ENCODE data around the gene CBLC.
"Not testable (repeated sequence)": the region's sequence is repeated elsewhere in the genome, so short reads cannot be mapped to it uniquely, and the experiment has no call there.

Gene CBLC

DNA sequence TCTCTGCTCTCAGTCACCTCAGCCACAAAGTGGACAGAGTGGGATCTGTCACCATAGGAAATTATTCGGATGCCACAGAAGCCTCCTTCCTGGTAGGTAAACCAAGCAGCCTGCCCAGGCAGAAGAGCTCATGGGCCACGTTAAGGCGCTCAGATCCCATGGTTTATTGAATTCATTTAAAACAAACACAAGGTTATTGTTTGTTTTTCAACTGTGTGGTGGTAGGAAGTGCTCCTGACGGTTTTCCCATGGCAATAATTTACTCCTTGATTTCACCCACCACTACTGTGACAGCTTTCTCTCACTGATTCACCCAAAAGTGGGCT, 45.6 kb downstream of the CBLC start:
- DNase-seq (ENCODE audit: extremely low spot score), result no peak
- ChIA-PET POLR2A (no interaction called here), CTCF (interaction anchor here (1.0 kb wide), 1 partner anchor 23 kb away, joined by 6 read pairs; the partner anchor contains the start of gene NECTIN2)
- TF ChIP-seq SUZ12 (IDR thresholded peaks at IDR 0.05) (no peak), FOXK2 (IDR thresholded peaks at IDR 0.05) (no peak), CTBP1 (IDR thresholded peaks at IDR 0.05; ENCODE audit: borderline replicate concordance) (no peak), ARNT (IDR thresholded peaks at IDR 0.05) (no peak), L3MBTL2 (conservative IDR thresholded peaks at IDR 0.05) (no peak), TARDBP (IDR thresholded peaks at IDR 0.05) (no peak), LEF1 (IDR thresholded peaks at IDR 0.05; ENCODE audit: borderline replicate concordance) (no peak), ZNF384 (IDR thresholded peaks at IDR 0.05) (no peak), FOXA1 (IDR thresholded peaks at IDR 0.05) (no peak), FOXM1 (IDR thresholded peaks at IDR 0.05; ENCODE audit: borderline replicate concordance) (no peak), ELF4 (IDR thresholded peaks at IDR 0.05) (no peak), NFRKB (IDR thresholded peaks at IDR 0.05) (no peak), HDGF (IDR thresholded peaks at IDR 0.05; ENCODE audit: borderline replicate concordance) (no peak), BHLHE40 (IDR thresholded peaks at IDR 0.05; ENCODE audit: borderline replicate concordance) (no peak), SP1 (IDR thresholded peaks at IDR 0.05) (no peak)
- TF ChIP-seq, protein P1, sequence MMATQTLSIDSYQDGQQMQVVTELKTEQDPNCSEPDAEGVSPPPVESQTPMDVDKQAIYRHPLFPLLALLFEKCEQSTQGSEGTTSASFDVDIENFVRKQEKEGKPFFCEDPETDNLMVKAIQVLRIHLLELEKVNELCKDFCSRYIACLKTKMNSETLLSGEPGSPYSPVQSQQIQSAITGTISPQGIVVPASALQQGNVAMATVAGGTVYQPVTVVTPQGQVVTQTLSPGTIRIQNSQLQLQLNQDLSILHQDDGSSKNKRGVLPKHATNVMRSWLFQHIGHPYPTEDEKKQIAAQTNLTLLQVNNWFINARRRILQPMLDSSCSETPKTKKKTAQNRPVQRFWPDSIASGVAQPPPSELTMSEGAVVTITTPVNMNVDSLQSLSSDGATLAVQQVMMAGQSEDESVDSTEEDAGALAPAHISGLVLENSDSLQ (IDR thresholded peaks at IDR 0.05), result no peak

DNA sequence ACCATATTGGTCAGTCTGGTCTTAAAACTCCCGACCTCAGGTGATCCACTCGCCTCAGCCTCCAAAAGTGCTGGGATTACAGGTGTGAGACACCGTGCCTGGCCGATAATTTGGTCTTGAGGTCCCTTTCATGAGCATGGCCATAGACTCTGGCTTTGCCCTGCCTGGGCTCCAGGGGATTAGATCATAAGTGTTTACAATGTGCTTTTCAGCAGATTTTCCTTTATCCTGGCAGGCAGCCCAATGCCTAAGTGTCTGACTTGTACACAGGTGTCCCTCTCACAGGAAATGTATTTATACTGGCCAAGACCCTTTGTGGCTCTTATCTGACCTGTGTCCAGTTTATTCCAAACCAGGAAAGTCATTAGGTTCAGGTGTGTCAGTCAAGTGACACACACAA, 47.1 kb downstream of the CBLC start:
- CTCF ChIA-PET, result no interaction called here
- no peak for TF ChIP-seq SP1 (IDR thresholded peaks at IDR 0.05)
- TF ChIP-seq TARDBP (IDR thresholded peaks at IDR 0.05), result no peak
- TF ChIP-seq ZNF384 (IDR thresholded peaks at IDR 0.05), result no peak
- no peak for TF ChIP-seq L3MBTL2 (conservative IDR thresholded peaks at IDR 0.05)
- TF ChIP-seq NFRKB (IDR thresholded peaks at IDR 0.05), result no peak
- TF ChIP-seq ARNT (IDR thresholded peaks at IDR 0.05), result no peak
- no peak for TF ChIP-seq FOXA1 (IDR thresholded peaks at IDR 0.05)
- no peak for TF ChIP-seq HDGF (IDR thresholded peaks at IDR 0.05; ENCODE audit: borderline replicate concordance)
- TF ChIP-seq LEF1 (IDR thresholded peaks at IDR 0.05; ENCODE audit: borderline replicate concordance), result no peak
- no peak for TF ChIP-seq CTBP1 (IDR thresholded peaks at IDR 0.05; ENCODE audit: borderline replicate concordance)
- no peak for TF ChIP-seq ELF4 (IDR thresholded peaks at IDR 0.05)
- TF ChIP-seq BHLHE40 (IDR thresholded peaks at IDR 0.05; ENCODE audit: borderline replicate concordance), result no peak
- TF ChIP-seq, protein P1 (IDR thresholded peaks at IDR 0.05), result no peak
- TF ChIP-seq FOXM1 (IDR thresholded peaks at IDR 0.05; ENCODE audit: borderline replicate concordance), result no peak
- no peak for TF ChIP-seq FOXK2 (IDR thresholded peaks at IDR 0.05)
- no peak for TF ChIP-seq SUZ12 (IDR thresholded peaks at IDR 0.05)
- POLR2A ChIA-PET, result no interaction called here
- no peak for DNase-seq (ENCODE audit: extremely low spot score)

DNA sequence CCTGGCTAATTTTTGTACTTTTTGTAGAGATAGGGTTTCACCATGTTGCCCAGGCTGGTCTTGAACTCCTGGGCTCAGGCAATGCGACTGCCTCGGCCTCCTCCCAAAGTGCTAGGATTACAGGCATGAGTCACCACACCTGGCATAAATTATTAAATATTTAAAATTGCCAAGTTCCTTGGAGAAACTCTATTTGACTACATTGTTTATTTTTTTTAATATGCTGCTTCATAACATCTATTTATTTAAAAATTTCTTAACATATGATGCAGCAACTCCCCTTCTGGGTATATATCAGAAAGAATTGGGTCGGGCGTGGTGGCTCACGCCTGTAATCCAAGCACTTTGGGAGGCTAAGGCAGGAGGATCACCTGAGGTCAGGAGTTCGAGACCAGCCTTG, 55.2 kb downstream of the CBLC start:
- CTCF ChIA-PET; POLR2A ChIA-PET; DNase-seq (ENCODE audit: extremely low spot score): not testable (repeated sequence)

DNA sequence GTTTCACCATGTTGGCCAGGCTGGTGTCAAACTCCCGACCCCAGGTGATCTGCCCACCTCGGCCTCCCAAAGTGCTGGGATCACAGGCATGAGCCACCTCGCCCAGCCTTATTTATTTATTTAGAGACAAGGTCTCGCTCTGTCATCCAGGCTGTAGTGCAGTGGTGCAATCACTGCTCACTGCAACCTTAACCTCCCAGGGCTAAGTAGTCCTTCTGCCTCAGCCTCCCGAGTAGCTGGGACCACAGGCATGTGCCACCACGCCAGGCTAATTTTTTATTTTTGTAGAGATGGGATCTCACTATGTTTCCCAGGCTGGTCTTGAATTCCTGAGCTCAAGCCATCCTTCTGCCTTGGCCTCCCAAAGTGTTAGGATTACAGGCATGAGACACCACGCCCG, 56.7 kb downstream of the CBLC start:
- POLR2A ChIA-PET, result interaction anchor here (0.9 kb wide), 1 partner anchor 12 kb away, joined by 3 read pairs; the partner anchor contains the start of gene NECTIN2
- CTCF ChIA-PET; DNase-seq (ENCODE audit: extremely low spot score): not testable (repeated sequence)

DNA sequence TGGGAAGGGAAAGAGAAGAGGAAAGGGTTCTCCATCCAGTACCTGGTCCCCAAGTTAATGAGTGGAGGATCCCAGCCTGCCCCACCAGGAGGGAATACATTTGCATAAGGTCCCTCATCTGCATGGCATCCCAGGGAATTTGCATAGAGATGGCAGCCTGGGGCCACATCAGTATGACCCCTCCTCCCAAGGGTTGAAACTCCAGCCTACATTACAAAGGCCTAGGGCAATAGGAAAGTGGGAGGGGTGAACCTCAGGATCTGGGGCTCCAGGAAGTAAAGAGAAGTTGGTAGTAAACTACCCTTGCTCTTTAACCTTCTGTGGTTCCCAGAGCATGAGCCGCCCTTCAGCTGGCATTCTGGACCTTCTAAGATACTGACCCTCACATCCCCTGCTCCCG, 61.6 kb downstream of the CBLC start:
- no peak for DNase-seq (ENCODE audit: extremely low spot score)
- CTCF ChIA-PET, result interaction anchor here (1.0 kb wide), 1 partner anchor 9 kb away, joined by 4 read pairs; no protein-coding TSS in a partner anchor
- TF ChIP-seq NFRKB (IDR thresholded peaks at IDR 0.05), result no peak
- TF ChIP-seq FOXK2 (IDR thresholded peaks at IDR 0.05), result no peak
- no peak for TF ChIP-seq L3MBTL2 (conservative IDR thresholded peaks at IDR 0.05)
- no peak for TF ChIP-seq FOXM1 (IDR thresholded peaks at IDR 0.05; ENCODE audit: borderline replicate concordance)
- no peak for TF ChIP-seq TARDBP (IDR thresholded peaks at IDR 0.05)
- no peak for TF ChIP-seq ZNF384 (IDR thresholded peaks at IDR 0.05)
- POLR2A ChIA-PET, result no interaction called here

DNA sequence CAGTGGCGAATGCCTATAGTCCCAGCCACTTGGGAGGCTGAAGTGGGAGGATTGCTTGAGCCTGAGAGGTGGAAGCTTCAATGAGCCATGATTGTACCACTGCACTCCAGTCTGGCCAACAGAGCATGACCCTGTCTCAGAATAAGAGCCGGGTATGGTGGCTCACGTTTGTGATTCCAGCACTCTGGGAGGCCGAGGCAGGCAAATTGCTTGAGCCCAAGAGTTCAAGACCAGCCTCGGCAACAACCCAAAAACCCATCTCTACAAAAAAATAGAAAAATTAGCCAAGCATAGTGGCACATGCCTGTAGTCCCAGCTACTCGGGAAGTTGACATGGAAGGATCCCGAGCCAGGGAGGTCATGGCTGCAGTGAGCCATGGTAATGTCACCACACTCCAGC, 63.1 kb downstream of the CBLC start:
- TF ChIP-seq CTBP1 (IDR thresholded peaks at IDR 0.05; ENCODE audit: borderline replicate concordance), result no peak
- TF ChIP-seq, protein P1 (IDR thresholded peaks at IDR 0.05), result no peak
- TF ChIP-seq FOXK2 (IDR thresholded peaks at IDR 0.05), result no peak
- TF ChIP-seq L3MBTL2 (conservative IDR thresholded peaks at IDR 0.05), result no peak
- no peak for TF ChIP-seq TARDBP (IDR thresholded peaks at IDR 0.05)
- TF ChIP-seq SP1 (IDR thresholded peaks at IDR 0.05), result no peak
- no peak for TF ChIP-seq HDGF (IDR thresholded peaks at IDR 0.05; ENCODE audit: borderline replicate concordance)
- no peak for TF ChIP-seq FOXM1 (IDR thresholded peaks at IDR 0.05; ENCODE audit: borderline replicate concordance)
- TF ChIP-seq LEF1 (IDR thresholded peaks at IDR 0.05; ENCODE audit: borderline replicate concordance), result no peak
- TF ChIP-seq ZNF384 (IDR thresholded peaks at IDR 0.05), result no peak
- no peak for TF ChIP-seq NFRKB (IDR thresholded peaks at IDR 0.05)
- TF ChIP-seq SUZ12 (IDR thresholded peaks at IDR 0.05), result no peak
- no peak for TF ChIP-seq ELF4 (IDR thresholded peaks at IDR 0.05)
- no peak for TF ChIP-seq BHLHE40 (IDR thresholded peaks at IDR 0.05; ENCODE audit: borderline replicate concordance)
- no peak for TF ChIP-seq ARNT (IDR thresholded peaks at IDR 0.05)
- DNase-seq (ENCODE audit: extremely low spot score), result no peak
- POLR2A ChIA-PET, result no interaction called here
- CTCF ChIA-PET, result no interaction called here

DNA sequence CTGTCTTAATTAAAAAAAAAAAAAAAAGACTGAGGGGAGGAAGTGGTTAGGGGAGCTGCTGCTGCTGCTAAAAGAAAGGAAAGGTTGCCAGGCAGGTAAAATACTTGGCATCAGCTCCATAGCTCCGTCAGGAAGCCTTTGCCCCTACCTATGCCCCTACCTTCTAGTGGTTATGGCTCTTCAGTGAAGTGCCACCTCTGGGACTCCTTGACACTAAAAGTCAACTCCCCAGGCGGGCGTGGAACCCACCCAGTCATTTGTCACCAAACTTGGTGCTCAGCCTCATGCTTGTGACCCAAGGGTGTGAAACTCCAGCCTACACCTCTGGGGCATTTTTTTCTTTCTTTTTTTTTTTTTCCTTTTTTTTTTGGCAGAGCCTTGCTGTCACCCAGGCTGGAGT, 63.5 kb downstream of the CBLC start:
- DNase-seq (ENCODE audit: extremely low spot score), result no peak
- ChIA-PET CTCF (no interaction called here), POLR2A (interaction anchor here (1.1 kb wide), 1 partner anchor 31 kb away, joined by 5 read pairs; no protein-coding TSS in a partner anchor)
- TF ChIP-seq ARNT (IDR thresholded peaks at IDR 0.05), result no peak
- no peak for TF ChIP-seq TARDBP (IDR thresholded peaks at IDR 0.05)
- no peak for TF ChIP-seq SUZ12 (IDR thresholded peaks at IDR 0.05)
- no peak for TF ChIP-seq SP1 (IDR thresholded peaks at IDR 0.05)
- TF ChIP-seq BHLHE40 (IDR thresholded peaks at IDR 0.05; ENCODE audit: borderline replicate concordance), result no peak
- TF ChIP-seq CTBP1 (IDR thresholded peaks at IDR 0.05; ENCODE audit: borderline replicate concordance), result no peak
- TF ChIP-seq L3MBTL2 (conservative IDR thresholded peaks at IDR 0.05), result no peak
- no peak for TF ChIP-seq LEF1 (IDR thresholded peaks at IDR 0.05; ENCODE audit: borderline replicate concordance)
- no peak for TF ChIP-seq ZNF384 (IDR thresholded peaks at IDR 0.05)
- TF ChIP-seq NFRKB (IDR thresholded peaks at IDR 0.05), result no peak
- TF ChIP-seq HDGF (IDR thresholded peaks at IDR 0.05; ENCODE audit: borderline replicate concordance), result no peak
- no peak for TF ChIP-seq ELF4 (IDR thresholded peaks at IDR 0.05)
- TF ChIP-seq, protein P1 (IDR thresholded peaks at IDR 0.05), result no peak
